Endothelial cell (in vitro differentiated cells): ENCODE data around the gene NPR3. TPM values are rescaled to one million over a fixed set of nuclear protein-coding genes. Genes with fewer than 3 reads are reported as not detected.

Experiments
- DNase-seq: peaks from one replicate; pipeline ENCODE4 v3.0.0; 2021; ENCODE audit warnings: low spot score
- H3K27ac Mint-ChIP-seq: one replicate; pipeline ENCODE4 v1.8.0; 2021; ENCODE audit warnings: mixed read lengths, inconsistent platforms; ENCODE audit not compliant: unreplicated experiment
- H3K27me3 Mint-ChIP-seq: one replicate; pipeline ENCODE4 v1.8.0; 2021; ENCODE audit warnings: mild to moderate bottlenecking, moderate library complexity, mixed read lengths, inconsistent platforms; ENCODE audit not compliant: unreplicated experiment
- H3K36me3 Mint-ChIP-seq: one replicate; pipeline ENCODE4 v1.8.0; 2021; ENCODE audit warnings: mild to moderate bottlenecking, low read depth, mixed read lengths, inconsistent platforms; ENCODE audit not compliant: unreplicated experiment
- H3K4me1 Mint-ChIP-seq: one replicate; pipeline ENCODE4 v1.8.0; 2021; ENCODE audit warnings: mild to moderate bottlenecking, mixed read lengths, inconsistent platforms; ENCODE audit not compliant: unreplicated experiment
- H3K4me3 Mint-ChIP-seq: one replicate; pipeline ENCODE4 v1.8.0; 2021; ENCODE audit warnings: mild to moderate bottlenecking, mixed read lengths, inconsistent platforms; ENCODE audit not compliant: unreplicated experiment
- H3K9me3 Mint-ChIP-seq: one replicate; pipeline ENCODE4 v1.8.0; 2021; ENCODE audit warnings: mixed read lengths, inconsistent platforms; ENCODE audit not compliant: unreplicated experiment
- CTCF ChIP-seq: fragments of 200-600 bp; sonication (generic); IDR thresholded peaks from one replicate; pipeline ENCODE4 v1.5.0; 2021; ENCODE audit warnings: antibody characterized with exemption; ENCODE audit not compliant: unreplicated experiment
- total RNA-seq: library from RNA; stranded (reverse); fragmentation: NEBNext Ultra II Directional; extraction: Animal tissue kit (Norgen Biotek cat#: 25700); gene quantifications from one replicate; pipeline ENCODE4 v1.2.1, GENCODE V29; 2021; ENCODE audit not compliant: unreplicated experiment

The NPR3 gene
- total RNA-seq, 1 donor from 2014 or later: 73.3 TPM

- peaks cover 10% of the 10 kb centered on the region for H3K36me3 Mint-ChIP-seq
- no peak for TF ChIP-seq CTCF
- H3K27ac Mint-ChIP-seq: no peak overlapping the region
- H3K4me3 Mint-ChIP-seq: no peak overlapping the region
- no peak for DNase-seq
- peaks cover 13% of the 10 kb centered on the region for H3K9me3 Mint-ChIP-seq
- no peaks in the 10 kb centered on the region for H3K4me1 Mint-ChIP-seq
- H3K27me3 Mint-ChIP-seq: no peaks in the 10 kb centered on the region
These were observed 26.9 kb upstream of the NPR3 start for GRCh38 chr5:32684260-32684659.

GRCh38 chr5:32686799-32687498 lies 24.2 kb upstream of the NPR3 start:
- H3K9me3 Mint-ChIP-seq: peaks cover 13% of the 10 kb centered on the region

GRCh38 chr5:32687499-32687831 lies 23.7 kb upstream of the NPR3 start:
- no peaks in the 10 kb centered on the region for H3K4me1 Mint-ChIP-seq
- H3K9me3 Mint-ChIP-seq: peaks cover 13% of the 10 kb centered on the region
- H3K27ac Mint-ChIP-seq: no peak overlapping the region
- no peak overlapping the region for H3K4me3 Mint-ChIP-seq
- no peak for DNase-seq
- no peaks in the 10 kb centered on the region for H3K27me3 Mint-ChIP-seq
- H3K36me3 Mint-ChIP-seq: peaks cover 10% of the 10 kb centered on the region
- no peak for TF ChIP-seq CTCF

More at GRCh38 chr5:32686799-32687498, 24.2 kb upstream of the NPR3 start:
- TF ChIP-seq CTCF: no peak
- Mint-ChIP-seq H3K27me3 (no peaks in the 10 kb centered on the region), H3K27ac (no peak overlapping the region), H3K4me3 (no peak overlapping the region), H3K36me3 (peaks cover 10% of the 10 kb centered on the region), H3K4me1 (no peaks in the 10 kb centered on the region)
- no peak for DNase-seq

GRCh38 chr5:32690153-32690552 lies 21.0 kb upstream of the NPR3 start:
- H3K27ac Mint-ChIP-seq: no peak overlapping the region
- H3K27me3 Mint-ChIP-seq: no peaks in the 10 kb centered on the region
- no peak for DNase-seq
- no peaks in the 10 kb centered on the region for H3K4me1 Mint-ChIP-seq
- no peak overlapping the region for H3K4me3 Mint-ChIP-seq
- no peak for TF ChIP-seq CTCF
- peaks cover 6% of the 10 kb centered on the region for H3K9me3 Mint-ChIP-seq
- no peaks in the 10 kb centered on the region for H3K36me3 Mint-ChIP-seq

- Mint-ChIP-seq H3K4me3 (no peak overlapping the region), H3K9me3 (peaks cover 5% of the 10 kb centered on the region), H3K27me3 (no peaks in the 10 kb centered on the region), H3K4me1 (no peaks in the 10 kb centered on the region), H3K27ac (no peak overlapping the region), H3K36me3 (no peaks in the 10 kb centered on the region)
- no peak for DNase-seq
- TF ChIP-seq CTCF: no peak
These were observed 20.5 kb upstream of the NPR3 start for GRCh38 chr5:32690666-32691065.
